Measurements from ENCODE around the gene INPP4A.

INPP4A gene

DNA sequence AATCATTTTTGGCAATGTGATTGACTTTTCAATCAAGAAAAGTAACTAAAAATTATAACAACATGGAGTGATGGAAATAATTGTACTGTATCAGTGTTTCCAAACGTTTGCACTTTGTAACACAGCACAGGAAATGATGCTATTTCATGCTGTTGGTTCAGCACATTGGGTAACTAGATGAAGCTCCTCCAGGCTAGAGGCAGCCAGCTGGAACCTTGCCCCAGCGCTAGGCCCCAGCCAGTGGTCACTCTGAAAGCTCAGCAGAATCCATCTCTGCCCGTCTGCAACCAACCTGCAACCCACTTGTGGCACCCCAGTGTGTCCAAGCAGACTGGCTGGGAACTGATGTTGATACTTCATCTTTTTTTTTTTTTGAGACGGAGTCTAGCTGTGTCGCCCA lies 179.0 kb downstream of the INPP4A start:
- Histone ChIP-seq H3K79me2 (ENCODE audit: low read length) (no peaks in the 10 kb centered on the region), H3K27ac (ENCODE audit: low read length) (no peak overlapping the region), H3K9me3 (ENCODE audit: insufficient read depth, low read length) (no peaks in the 10 kb centered on the region), H4K20me1 (ENCODE audit: insufficient read depth, low read length) (no peaks in the 10 kb centered on the region), H2AFZ (ENCODE audit: low read depth, low read length) (no peak overlapping the region), H3K27me3 (ENCODE audit: low read depth, low read length) (peaks cover 3% of the 10 kb centered on the region; the same call in 1 of the 2 replicates), H3K4me1 (ENCODE audit: low read length) (no peaks in the 10 kb centered on the region), H3K4me2 (ENCODE audit: low read length) (no peak overlapping the region), H3K4me3 (ENCODE audit: low read length) (no peak overlapping the region), H3K36me3 (replicated peaks; ENCODE audit: low read depth, low read length) (no peaks in the 10 kb centered on the region), H3K9ac (ENCODE audit: low read length) (no peak overlapping the region)
- TF ChIP-seq EZH2phosphoT487 (IDR thresholded peaks at IDR 0.05; ENCODE audit: low read depth), result no peak
- TF ChIP-seq, protein P1, sequence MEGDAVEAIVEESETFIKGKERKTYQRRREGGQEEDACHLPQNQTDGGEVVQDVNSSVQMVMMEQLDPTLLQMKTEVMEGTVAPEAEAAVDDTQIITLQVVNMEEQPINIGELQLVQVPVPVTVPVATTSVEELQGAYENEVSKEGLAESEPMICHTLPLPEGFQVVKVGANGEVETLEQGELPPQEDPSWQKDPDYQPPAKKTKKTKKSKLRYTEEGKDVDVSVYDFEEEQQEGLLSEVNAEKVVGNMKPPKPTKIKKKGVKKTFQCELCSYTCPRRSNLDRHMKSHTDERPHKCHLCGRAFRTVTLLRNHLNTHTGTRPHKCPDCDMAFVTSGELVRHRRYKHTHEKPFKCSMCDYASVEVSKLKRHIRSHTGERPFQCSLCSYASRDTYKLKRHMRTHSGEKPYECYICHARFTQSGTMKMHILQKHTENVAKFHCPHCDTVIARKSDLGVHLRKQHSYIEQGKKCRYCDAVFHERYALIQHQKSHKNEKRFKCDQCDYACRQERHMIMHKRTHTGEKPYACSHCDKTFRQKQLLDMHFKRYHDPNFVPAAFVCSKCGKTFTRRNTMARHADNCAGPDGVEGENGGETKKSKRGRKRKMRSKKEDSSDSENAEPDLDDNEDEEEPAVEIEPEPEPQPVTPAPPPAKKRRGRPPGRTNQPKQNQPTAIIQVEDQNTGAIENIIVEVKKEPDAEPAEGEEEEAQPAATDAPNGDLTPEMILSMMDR (IDR thresholded peaks at IDR 0.05; ENCODE audit: low read depth, low read length), result no peak

GRCh38 chr2:98632351-98632750 lies 187.7 kb downstream of the INPP4A start:
- H4K20me1 ChIP-seq (ENCODE audit: insufficient read depth, low read length), result no peaks in the 10 kb centered on the region
- H3K9ac ChIP-seq (ENCODE audit: low read length), result no peak overlapping the region
- peaks cover 1% of the 10 kb centered on the region for H3K4me1 ChIP-seq (ENCODE audit: low read length)
- peaks cover 3% of the 10 kb centered on the region; the same call in 1 of the 2 replicates for H3K27me3 ChIP-seq (ENCODE audit: low read depth, low read length)
- H3K9me3 ChIP-seq (ENCODE audit: insufficient read depth, low read length), result no peaks in the 10 kb centered on the region
- no peak overlapping the region for H3K4me2 ChIP-seq (ENCODE audit: low read length)
- H2AFZ ChIP-seq (ENCODE audit: low read depth, low read length), result no peak overlapping the region
- no peaks in the 10 kb centered on the region for H3K79me2 ChIP-seq (ENCODE audit: low read length)
- H3K4me3 ChIP-seq (ENCODE audit: low read length), result no peak overlapping the region
- H3K36me3 ChIP-seq (replicated peaks; ENCODE audit: low read depth, low read length), result no peaks in the 10 kb centered on the region
- no peak for TF ChIP-seq EZH2phosphoT487 (IDR thresholded peaks at IDR 0.05; ENCODE audit: low read depth)
- TF ChIP-seq, protein P1 (IDR thresholded peaks at IDR 0.05; ENCODE audit: low read depth, low read length), result no peak
- no peak overlapping the region for H3K27ac ChIP-seq (ENCODE audit: low read length)

- no peaks in the 10 kb centered on the region for H3K79me2 ChIP-seq (ENCODE audit: low read length)
- no peaks in the 10 kb centered on the region for H3K36me3 ChIP-seq (replicated peaks; ENCODE audit: low read depth, low read length)
- H3K9me3 ChIP-seq (ENCODE audit: insufficient read depth, low read length), result no peaks in the 10 kb centered on the region
- H4K20me1 ChIP-seq (ENCODE audit: insufficient read depth, low read length), result no peaks in the 10 kb centered on the region
- TF ChIP-seq EZH2phosphoT487 (IDR thresholded peaks at IDR 0.05; ENCODE audit: low read depth), result no peak
- TF ChIP-seq, protein P1 (IDR thresholded peaks at IDR 0.05; ENCODE audit: low read depth, low read length), result peak; percentile 42
- no peak overlapping the region for H3K9ac ChIP-seq (ENCODE audit: low read length)
- no peak overlapping the region for H2AFZ ChIP-seq (ENCODE audit: low read depth, low read length)
- H3K4me2 ChIP-seq (ENCODE audit: low read length), result no peak overlapping the region
- H3K27ac ChIP-seq (ENCODE audit: low read length), result no peak overlapping the region
- no peaks in the 10 kb centered on the region for H3K27me3 ChIP-seq (ENCODE audit: low read depth, low read length)
- H3K4me1 ChIP-seq (ENCODE audit: low read length), result peaks cover 8% of the 10 kb centered on the region
- no peak overlapping the region for H3K4me3 ChIP-seq (ENCODE audit: low read length)
These were observed 189.9 kb downstream of the INPP4A start for GRCh38 chr2:98634406-98635092.

DNA sequence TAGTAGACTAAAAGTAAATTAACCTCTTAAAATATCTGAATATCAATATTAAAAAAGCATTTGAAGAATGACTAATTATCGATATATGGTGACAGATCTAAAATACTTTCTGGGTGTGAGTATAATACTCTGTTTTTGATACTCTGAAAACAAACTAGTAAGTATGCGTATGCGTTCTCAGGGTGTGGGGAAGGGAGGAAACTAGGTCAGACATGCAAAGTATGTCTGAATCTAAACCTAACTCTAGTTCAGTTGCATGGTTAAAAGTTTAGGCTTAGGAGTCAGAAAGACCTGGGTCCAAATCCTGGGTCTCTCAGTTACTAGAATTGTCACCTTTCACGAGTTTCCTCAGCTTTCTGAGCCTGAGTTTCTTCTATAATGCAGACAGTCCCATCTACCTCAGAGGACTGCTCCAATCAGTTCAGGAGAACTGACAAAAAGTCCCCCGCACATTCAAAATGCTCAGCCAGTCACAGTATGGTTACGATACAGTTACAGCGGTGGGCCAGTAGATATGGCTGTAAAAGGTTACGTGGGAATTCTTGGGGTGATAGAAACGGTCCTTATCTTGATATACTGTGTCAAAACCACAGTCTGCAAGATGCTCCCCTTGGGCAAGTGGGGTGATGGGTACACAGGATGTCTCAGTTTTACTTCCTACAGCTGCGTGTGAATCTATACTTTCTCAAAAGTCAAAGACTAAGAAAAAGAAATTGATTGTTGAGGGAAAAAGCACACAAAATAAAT lies 192.9 kb downstream of the INPP4A start:
- H3K27me3 ChIP-seq (ENCODE audit: low read depth, low read length), result no peaks in the 10 kb centered on the region
- no peaks in the 10 kb centered on the region for H4K20me1 ChIP-seq (ENCODE audit: insufficient read depth, low read length)
- no peaks in the 10 kb centered on the region for H3K9me3 ChIP-seq (ENCODE audit: insufficient read depth, low read length)
- H3K4me3 ChIP-seq (ENCODE audit: low read length), result peak overlapping the region; percentile 61
- peak overlapping the region; percentile 35 for H3K27ac ChIP-seq (ENCODE audit: low read length)
- peaks cover 8% of the 10 kb centered on the region for H3K4me1 ChIP-seq (ENCODE audit: low read length)
- H3K4me2 ChIP-seq (ENCODE audit: low read length), result peak overlapping the region; percentile 85
- no peaks in the 10 kb centered on the region for H3K79me2 ChIP-seq (ENCODE audit: low read length)
- H2AFZ ChIP-seq (ENCODE audit: low read depth, low read length), result peak overlapping the region; percentile 56
- H3K9ac ChIP-seq (ENCODE audit: low read length), result peak overlapping the region; percentile 36; the same call in 1 of the 2 replicates
- H3K36me3 ChIP-seq (replicated peaks; ENCODE audit: low read depth, low read length), result no peaks in the 10 kb centered on the region
- no peak for TF ChIP-seq EZH2phosphoT487 (IDR thresholded peaks at IDR 0.05; ENCODE audit: low read depth)
- TF ChIP-seq, protein P1 (IDR thresholded peaks at IDR 0.05; ENCODE audit: low read depth, low read length), result no peak

Data from OCI-LY3 (cell line).